HG03558 (cell line): ENCODE measurements around the gene SAMMSON.

Experiments
- ATAC-seq: cut with Tn5 transposase; IDR thresholded peaks from one replicate; pipeline ENCODE4 v1.9.1; 2021; ENCODE audit warnings: moderate number of reproducible peaks; ENCODE audit not compliant: unreplicated experiment; ENCODE audit errors: extremely low read depth

Gene SAMMSON

DNA sequence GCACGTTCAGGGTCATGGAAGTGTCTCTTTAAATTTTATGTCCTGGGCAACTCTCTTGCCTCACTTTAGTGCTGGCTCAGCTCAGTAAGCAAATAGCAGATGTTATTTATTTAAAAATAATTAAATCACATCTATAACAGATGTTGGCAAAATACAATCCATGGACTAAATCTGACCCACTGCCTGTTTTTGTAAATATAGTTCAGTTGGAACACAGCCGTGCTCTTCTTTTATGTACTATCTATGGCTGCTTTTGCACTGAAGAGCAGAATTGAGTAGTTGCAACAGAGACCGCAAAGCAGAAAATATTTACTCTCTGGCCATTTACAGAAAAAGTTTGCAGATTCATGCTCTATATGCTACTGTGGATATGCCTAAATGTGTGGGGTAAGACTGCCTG is 79.2 kb downstream of the SAMMSON start:
- ATAC-seq = no peak

DNA sequence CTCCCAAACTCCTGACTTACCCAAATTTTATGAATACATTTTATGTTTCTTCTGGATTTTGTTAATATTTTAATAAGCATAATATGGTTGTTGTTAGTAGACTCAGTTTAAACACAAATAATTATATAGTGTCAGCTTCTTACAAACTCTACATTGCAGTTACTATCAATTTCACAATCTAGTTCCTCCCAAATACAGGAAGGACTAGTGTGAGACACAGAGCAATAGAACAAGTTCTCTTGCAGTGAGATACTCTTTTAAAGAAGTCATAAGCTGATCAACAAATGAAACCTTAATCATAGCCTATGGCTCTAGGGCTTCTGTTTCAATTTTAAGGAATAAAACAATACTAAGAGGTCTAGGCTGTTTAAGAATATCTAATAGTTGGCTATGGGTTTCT is 86.1 kb downstream of the SAMMSON start:
- no peak for ATAC-seq

DNA sequence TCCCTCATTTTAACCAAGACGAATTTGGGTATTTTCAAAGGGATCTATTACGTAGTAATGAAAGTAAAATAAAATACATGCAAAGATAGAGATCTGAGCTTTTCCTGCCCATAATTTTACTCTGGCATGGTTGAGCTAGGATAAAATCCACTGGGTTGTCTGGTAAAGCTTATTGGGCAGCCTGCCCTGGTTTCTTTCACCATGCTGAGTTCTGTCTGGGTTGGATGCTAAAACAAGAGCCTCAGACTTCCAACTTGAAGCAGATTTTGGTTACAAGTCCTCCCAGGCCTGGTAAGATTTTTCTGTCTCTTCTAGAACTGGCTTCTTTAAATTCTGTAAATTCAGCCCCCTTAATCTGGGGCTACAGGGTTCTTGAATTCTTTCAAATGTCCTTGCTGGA is 86.8 kb downstream of the SAMMSON start:
- no peak for ATAC-seq

DNA sequence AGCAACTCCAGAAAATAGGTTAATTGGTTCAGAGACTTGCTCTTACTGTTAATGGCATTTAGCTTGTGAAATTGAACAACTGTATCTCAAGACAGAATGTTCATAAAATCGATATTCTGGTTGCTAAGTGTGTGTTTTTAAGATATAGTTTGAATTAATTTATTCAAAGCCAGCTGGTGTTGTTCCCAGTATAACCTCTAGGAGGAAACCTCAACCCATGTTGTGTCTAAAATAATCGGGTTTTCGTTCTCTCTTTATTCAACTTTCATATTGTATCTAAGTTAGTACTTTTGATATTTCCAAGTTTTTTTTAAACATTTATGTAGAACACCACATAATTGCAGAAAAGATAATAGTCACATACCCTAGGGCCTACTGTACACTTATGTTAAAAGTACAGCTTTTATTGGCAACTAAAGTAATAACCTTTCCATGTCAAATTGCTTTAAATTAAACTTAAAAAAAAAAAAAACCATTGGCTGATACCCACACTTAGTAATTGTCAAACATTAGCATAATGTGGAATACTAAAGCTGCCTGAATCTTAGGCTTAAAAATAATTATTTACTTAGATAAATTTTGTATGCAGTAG is 90.9 kb downstream of the SAMMSON start:
- no peak for ATAC-seq

DNA sequence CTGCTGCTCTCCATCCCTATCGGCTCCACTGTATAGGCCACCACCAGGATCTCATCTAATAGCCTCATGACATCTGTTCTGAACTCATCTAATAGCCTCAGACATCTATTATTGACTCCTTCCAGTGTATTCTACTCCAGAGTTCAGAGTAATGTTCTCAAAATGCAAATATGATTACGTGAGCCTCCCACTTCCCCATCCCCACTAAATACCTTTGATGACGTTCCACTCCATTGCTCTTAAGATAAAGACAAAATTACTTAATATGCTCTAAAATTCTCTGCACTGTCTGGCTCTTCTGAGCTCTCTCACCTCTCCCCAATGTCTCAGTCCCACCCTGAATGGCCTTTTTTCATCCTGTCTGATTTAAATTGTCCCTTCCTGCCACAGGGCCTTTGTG is 94.7 kb downstream of the SAMMSON start:
- ATAC-seq = no peak

DNA sequence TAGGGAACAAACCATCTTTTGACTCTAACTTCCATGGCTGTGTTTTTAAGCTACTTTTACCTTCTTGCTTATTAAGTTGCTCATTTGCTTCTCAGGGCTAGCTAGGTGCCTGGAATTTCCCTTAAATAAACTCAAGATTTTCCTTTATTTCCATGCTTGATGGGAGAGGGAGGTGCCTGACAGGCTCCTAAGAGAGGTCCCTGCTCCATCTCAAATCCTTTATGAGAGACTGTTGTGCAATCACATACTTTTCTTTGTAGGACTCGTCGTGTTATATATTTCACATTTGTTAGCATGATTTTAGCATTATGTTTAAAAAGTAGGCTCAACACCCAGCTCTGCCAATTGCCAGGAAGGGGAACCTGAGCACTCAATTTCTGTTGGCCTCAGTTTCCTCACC is 95.7 kb downstream of the SAMMSON start:
- no peak for ATAC-seq

DNA sequence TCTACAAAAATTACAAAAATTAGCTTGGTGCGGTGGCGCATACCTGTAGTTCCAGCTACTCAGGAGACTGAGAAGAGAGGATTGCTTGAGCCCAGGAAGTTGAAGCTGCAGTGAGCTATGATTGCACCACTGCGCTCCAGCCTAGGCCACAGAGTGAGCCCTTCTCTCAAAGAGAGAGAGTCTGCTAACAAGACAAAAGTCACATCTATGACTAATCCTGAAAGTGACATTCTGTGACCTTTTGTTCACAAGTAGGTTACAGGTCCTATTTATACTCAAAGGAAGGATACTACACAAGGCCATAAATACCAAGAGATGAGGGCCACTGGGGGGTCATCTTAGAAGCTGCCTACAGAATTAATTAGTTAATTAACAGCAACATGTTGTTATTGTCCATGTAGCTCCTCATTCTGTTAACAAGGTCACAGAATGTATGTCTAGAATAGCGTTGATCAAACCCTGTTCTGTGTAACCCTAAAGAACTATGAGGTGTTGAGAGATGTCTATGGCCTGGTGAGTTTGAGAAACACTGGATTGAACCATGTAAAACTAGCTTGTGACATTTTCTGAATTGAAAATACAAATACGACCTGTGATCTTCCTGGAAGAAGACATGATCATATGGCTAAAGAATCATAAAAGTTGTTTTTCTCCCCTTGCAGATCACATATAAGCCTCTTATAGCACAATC is 97.0 kb downstream of the SAMMSON start:
- ATAC-seq = peak; percentile 98

DNA sequence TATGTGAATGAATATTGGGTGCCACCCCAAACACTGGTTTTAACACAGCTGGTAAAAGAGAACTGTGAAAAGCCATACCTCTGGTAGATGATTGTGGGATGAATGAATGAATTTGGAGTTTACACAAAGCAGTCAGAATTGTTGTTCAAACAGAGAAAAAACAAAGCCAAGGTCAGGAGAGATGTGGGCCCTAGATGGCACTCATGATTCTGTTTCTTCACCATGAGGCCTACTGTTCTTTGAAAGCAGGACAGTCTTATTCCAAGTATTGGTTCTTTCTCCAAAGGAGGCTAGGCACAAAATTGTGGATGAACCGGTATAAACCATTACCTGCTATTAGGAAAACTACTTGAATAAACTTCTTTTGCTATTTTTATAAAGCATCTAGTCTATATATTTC is 97.6 kb downstream of the SAMMSON start:
- no peak for ATAC-seq

DNA sequence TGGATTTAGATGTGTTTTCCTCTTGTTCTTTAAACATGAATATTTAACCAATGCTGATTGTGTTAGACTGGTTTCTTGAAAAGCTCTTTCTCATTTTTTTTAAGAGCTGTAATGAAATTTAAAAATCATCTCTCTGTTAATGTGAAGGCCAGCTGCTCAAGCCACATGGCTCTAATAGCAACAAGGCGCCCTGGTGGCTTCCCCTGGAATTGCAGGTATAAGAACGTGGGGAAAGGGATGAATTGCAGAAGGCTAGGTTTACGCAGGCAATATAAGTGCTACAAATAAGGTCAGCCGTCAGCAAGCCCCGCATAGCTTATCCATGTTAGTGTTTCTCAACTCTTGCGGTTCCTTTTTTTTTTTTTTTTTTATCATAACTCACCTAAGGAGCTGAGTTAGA is 108.5 kb downstream of the SAMMSON start:
- no peak for ATAC-seq

DNA sequence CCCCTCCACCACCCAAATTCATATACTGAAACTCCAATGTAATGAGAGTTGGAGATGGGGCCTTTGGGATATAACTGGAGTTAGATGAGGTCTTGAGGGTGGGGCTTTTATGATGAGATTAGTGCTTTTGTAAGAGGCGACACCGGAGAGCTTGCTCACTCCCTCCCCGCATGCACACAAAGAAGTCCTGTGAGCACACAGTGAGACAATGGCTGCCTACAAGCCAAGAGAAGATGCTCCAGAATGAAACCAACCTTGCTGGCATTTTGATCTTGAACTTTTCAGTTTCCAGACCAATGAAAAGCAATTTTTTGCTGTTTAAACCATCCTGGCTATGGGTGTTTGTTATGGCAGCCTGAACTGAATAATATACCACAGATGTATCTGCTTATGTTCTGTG is 109.0 kb downstream of the SAMMSON start:
- ATAC-seq = no peak

DNA sequence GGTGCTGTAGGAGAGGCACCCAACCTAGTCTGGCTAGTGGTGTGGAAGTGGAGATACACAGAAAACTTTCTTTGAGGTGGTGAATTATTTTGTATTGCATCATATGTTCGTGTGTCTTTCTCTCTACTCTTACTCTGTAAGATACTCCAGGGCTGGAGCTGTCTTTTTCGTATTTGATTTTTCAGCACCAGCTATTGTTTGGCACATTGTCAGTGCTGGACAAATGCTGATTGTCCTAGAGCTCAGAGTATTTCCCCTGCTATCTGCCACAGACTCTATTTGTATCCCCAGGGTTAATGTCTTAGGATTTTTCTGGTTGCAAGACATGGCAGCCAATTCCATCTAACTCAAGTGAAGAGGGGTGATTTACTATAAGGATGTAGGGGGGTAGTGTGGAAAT is 110.5 kb downstream of the SAMMSON start:
- ATAC-seq = no peak

DNA sequence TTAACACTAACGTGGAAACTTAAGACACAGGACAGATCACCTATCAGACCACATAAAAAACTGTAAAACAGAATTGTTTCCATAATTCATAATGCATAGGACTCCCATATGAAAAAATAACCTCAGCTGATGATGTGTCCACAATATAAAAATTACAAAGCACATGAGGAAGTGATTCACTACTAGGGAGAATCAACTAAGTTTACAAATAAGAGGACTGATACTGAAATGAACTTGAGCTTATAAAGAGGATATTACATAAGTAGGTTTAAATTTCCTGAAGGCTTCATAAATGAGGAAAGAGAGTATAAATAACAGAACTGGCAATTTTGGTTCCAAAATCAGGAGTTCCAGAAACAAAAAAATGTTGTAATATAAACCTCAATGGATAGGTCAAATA is 111.9 kb downstream of the SAMMSON start:
- ATAC-seq = no peak

DNA sequence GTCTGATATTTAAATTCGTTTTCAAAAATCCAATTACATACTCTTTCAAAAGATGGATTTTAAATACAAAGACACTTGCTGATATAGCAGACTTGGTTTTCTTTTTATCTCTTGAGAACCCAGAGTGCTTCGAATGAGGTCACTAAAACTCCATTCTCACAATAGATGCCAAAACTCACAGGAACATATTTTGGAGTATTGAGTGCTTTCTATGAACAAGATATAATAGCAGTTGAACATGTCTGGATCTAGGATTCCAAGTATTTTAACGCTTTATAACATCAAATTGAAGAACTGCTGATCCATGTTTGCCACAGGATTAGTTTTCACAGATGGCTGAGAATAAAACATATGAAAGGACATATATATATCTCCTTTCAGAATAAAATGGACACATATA is 113.2 kb downstream of the SAMMSON start:
- no peak for ATAC-seq

DNA sequence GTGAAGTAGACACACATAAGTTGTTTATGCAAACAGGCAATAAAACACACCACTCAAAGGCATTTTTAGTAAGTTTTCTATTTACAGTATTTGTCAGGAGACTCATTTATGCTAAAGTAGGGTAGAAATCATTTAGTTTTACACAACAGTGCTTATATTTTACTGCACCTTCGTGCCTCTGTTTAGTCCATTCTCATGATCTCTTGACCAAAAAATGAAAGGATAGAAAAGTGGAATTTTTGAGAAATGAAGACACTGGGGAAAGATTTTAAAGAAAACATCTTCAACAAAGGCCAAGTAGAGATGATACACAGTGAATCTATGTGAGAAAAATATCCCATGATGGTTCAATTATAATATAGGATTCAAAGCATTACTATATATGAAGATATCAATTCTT is 114.9 kb downstream of the SAMMSON start:
- ATAC-seq = no peak

DNA sequence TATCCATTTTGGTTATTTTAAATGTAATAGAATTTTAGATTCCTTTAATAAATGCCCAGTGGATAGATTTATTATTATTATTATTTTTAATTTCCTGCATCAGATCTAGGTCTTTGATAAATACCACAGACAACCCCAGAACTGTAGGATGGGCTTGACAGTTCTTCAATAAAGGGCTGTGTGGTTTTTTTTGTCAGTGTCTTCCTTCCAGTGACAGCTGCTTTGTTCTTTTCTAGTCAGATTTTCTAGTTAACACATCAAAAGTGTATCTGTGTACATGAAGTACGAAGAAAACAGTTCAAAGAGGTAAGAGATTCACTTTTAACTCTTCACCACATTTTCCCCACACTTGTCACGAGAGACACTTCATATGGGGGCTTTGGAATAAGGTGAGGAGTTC is 120.3 kb downstream of the SAMMSON start:
- ATAC-seq = no peak
